MM.1S (cell line): Measurements from ENCODE around the gene NUP62.

Source experiments
- DNase-seq: peaks from one replicate; pipeline ENCODE4 v3.0.0-alpha.2; 2015
- H2AFZ ChIP-seq: fragments of 300-600 bp; sonication (generic); 2 replicates; pipeline ENCODE4 v1.6.0; 2016; ENCODE audit warnings: antibody characterized with exemption, low read length
- H3F3A ChIP-seq: fragments of 300-600 bp; sonication (generic); 2 replicates; pipeline ENCODE4 v1.6.1; 2016; ENCODE audit warnings: mild to moderate bottlenecking, antibody characterized with exemption, low read length, moderate library complexity, mixed read lengths; ENCODE audit not compliant: insufficient read depth
- H3K27ac ChIP-seq: fragments of 300-600 bp; sonication (generic); 2 replicates; pipeline ENCODE4 v1.5.1; 2016; ENCODE audit warnings: mild to moderate bottlenecking, low read length
- H3K27me3 ChIP-seq: fragments of 300-600 bp; sonication (generic); replicated peaks from 2 replicates; pipeline ENCODE4 v1.6.0; 2016; ENCODE audit warnings: low read length; ENCODE audit not compliant: insufficient read depth
- H3K36me3 ChIP-seq: fragments of 300-600 bp; sonication (generic); replicated peaks from 2 replicates; pipeline ENCODE4 v1.6.1; 2016; ENCODE audit warnings: mild to moderate bottlenecking, low read length, mixed read lengths; ENCODE audit not compliant: insufficient read depth
- H3K4me1 ChIP-seq: fragments of 300-600 bp; sonication (generic); 2 replicates; pipeline ENCODE4 v1.6.1; 2016; ENCODE audit warnings: low read length, mixed read lengths
- H3K4me2 ChIP-seq: fragments of 300-600 bp; sonication (generic); 2 replicates; pipeline ENCODE4 v1.6.0; 2016; ENCODE audit warnings: low read depth, low read length
- H3K4me3 ChIP-seq: fragments of 300-600 bp; sonication (generic); 2 replicates; pipeline ENCODE4 v1.5.1; 2016; ENCODE audit warnings: low read length, mixed read lengths
- H3K79me2 ChIP-seq: fragments of 300-600 bp; sonication (generic); 2 replicates; pipeline ENCODE4 v1.6.1; 2016; ENCODE audit warnings: mixed run types, low read length, mixed read lengths
- H3K9ac ChIP-seq: fragments of 300-600 bp; sonication (generic); 2 replicates; pipeline ENCODE4 v1.6.1; 2016; ENCODE audit warnings: low read length, mixed read lengths
- H3K9me2 ChIP-seq: fragments of 300-600 bp; sonication (generic); replicated peaks from 2 replicates; pipeline ENCODE4 v1.6.1; 2016; ENCODE audit warnings: mild to moderate bottlenecking, low read length, mixed read lengths; ENCODE audit not compliant: insufficient read depth
- H3K9me3 ChIP-seq: fragments of 300-600 bp; sonication (generic); replicated peaks from 2 replicates; pipeline ENCODE4 v1.6.1; 2016; ENCODE audit warnings: mild to moderate bottlenecking, low read length, mixed read lengths; ENCODE audit not compliant: insufficient read depth
- H4K20me1 ChIP-seq: fragments of 300-600 bp; sonication (generic); 2 replicates; pipeline ENCODE4 v1.6.1; 2016; ENCODE audit warnings: mild to moderate bottlenecking, low read length, moderate library complexity, mixed read lengths; ENCODE audit not compliant: insufficient read depth
- CTCF ChIP-seq: fragments of 300-600 bp; sonication (generic); IDR thresholded peaks from 2 replicates; pipeline ENCODE4 v1.5.1; 2016; ENCODE audit warnings: antibody characterized with exemption, low read length, mixed read lengths
- EZH2 ChIP-seq: fragments of 300-600 bp; sonication (generic); optimal IDR thresholded peaks from 2 replicates; pipeline ENCODE3; 2017; ENCODE audit warnings: low read depth, mild to moderate bottlenecking, antibody characterized with exemption, low read length, mixed read lengths
- EZH2phosphoT487 ChIP-seq: fragments of 300-600 bp; sonication (generic); IDR thresholded peaks from 2 replicates; pipeline ENCODE4 v1.6.1; 2018; ENCODE audit warnings: antibody characterized with exemption, low read length

The NUP62 gene

DNA sequence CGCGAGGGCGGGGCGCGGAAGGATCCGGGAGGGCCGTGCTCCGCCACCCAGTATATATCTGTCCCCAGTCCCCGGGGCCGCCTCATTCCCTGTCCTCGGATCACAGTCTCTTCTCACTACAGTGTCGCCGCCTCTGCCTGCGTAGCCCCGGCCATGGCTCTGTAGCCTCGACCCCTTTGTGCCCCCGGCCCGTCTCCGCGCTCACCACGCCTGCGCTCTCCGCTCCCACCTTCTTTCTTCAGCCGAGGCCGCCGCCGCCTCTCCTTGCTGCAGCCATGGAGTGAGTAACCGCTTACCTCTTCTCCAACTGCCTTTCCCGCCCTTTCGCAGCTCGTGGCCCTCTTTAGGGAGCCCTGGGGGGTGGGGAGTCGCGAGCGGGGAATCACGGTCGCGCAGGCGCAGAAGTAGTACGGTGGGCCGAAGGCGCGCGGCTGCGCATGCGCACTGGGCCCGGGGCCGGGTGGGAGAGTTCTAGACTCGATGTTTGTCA is at the start of gene NUP62, which contains the start of gene ATF5:
Gene NUP62 (minus strand): TSS at position 384 of the 490 bp plus-strand sequence. CDS start 19,697 bp downstream, outside the sequence.
Gene ATF5 (plus strand): TSS at position 85 of the 490 bp plus-strand sequence. CDS start 1,646 bp downstream, outside the sequence.
- no peak for TF ChIP-seq CTCF
- no peak for TF ChIP-seq EZH2phosphoT487
- no peak for TF ChIP-seq EZH2
- Histone ChIP-seq H3K4me1 (peaks cover 17% of the 10 kb centered on the region), H3K9me2 (no peaks in the 10 kb centered on the region)

GRCh38 chr19:49978324-49978723 is 49.0 kb upstream of the NUP62 start:
- no peak overlapping the region for H2AFZ ChIP-seq
- no peak overlapping the region for H3K9ac ChIP-seq
- no peaks in the 10 kb centered on the region for H4K20me1 ChIP-seq
- no peaks in the 10 kb centered on the region for H3K27me3 ChIP-seq
- no peaks in the 10 kb centered on the region for H3K9me3 ChIP-seq
- H3K4me2 ChIP-seq: no peak overlapping the region
- no peaks in the 10 kb centered on the region for H3K9me2 ChIP-seq
- H3K36me3 ChIP-seq: no peaks in the 10 kb centered on the region
- no peak for DNase-seq
- H3K79me2 ChIP-seq: no peaks in the 10 kb centered on the region
- TF ChIP-seq EZH2: no peak
- TF ChIP-seq EZH2phosphoT487: no peak
- TF ChIP-seq CTCF: no peak
- H3K27ac ChIP-seq: no peak overlapping the region
- H3K4me1 ChIP-seq: no peaks in the 10 kb centered on the region
- no peak overlapping the region for H3K4me3 ChIP-seq
- no peaks in the 10 kb centered on the region for H3F3A ChIP-seq

More for the DNA sequence above, at the start of gene NUP62, which contains the start of gene ATF5:
- peaks cover 12% of the 10 kb centered on the region for H3K36me3 ChIP-seq
- H3K4me2 ChIP-seq: peak within 1 kb of the TSS; percentile 93
- H3K27me3 ChIP-seq: no peaks in the 10 kb centered on the region
- H3K9ac ChIP-seq: peak within 1 kb of the TSS; percentile 95
- peaks cover 3% of the 10 kb centered on the region for H3F3A ChIP-seq
- H3K27ac ChIP-seq: peak within 1 kb of the TSS; percentile 90
- H4K20me1 ChIP-seq: peaks cover 6% of the 10 kb centered on the region; the same call in 1 of the 2 replicates
- H3K79me2 ChIP-seq: peaks cover 52% of the 10 kb centered on the region
- H3K9me3 ChIP-seq: no peaks in the 10 kb centered on the region
- peak within 1 kb of the TSS; percentile 86 for H3K4me3 ChIP-seq
- DNase-seq: peak; percentile 93
- peak within 1 kb of the TSS; percentile 63 for H2AFZ ChIP-seq

GRCh38 chr19:49977881-49978280 is 48.6 kb upstream of the NUP62 start:
- no peaks in the 10 kb centered on the region for H3K4me1 ChIP-seq
- no peak overlapping the region for H3K9ac ChIP-seq
- DNase-seq: no peak
- no peaks in the 10 kb centered on the region for H4K20me1 ChIP-seq
- no peak for TF ChIP-seq CTCF
- TF ChIP-seq EZH2: no peak
- TF ChIP-seq EZH2phosphoT487: no peak
- no peaks in the 10 kb centered on the region for H3K9me3 ChIP-seq
- no peak overlapping the region for H3K4me3 ChIP-seq
- no peak overlapping the region for H3K4me2 ChIP-seq
- H3K79me2 ChIP-seq: no peaks in the 10 kb centered on the region
- H3K9me2 ChIP-seq: no peaks in the 10 kb centered on the region
- no peaks in the 10 kb centered on the region for H3F3A ChIP-seq
- H2AFZ ChIP-seq: no peak overlapping the region
- H3K27me3 ChIP-seq: no peaks in the 10 kb centered on the region
- H3K27ac ChIP-seq: no peak overlapping the region
- no peaks in the 10 kb centered on the region for H3K36me3 ChIP-seq
